Heart right ventricle (tissue), 16 donors: ENCODE data around the gene PKP1. TPM values are rescaled to one million over a fixed set of nuclear protein-coding genes. Genes with fewer than 3 reads are reported as not detected.

Experiments used
- ATAC-seq, 8 donors: fragments of 200-7000 bp; cut with Tn5 transposase; one replicate each; pipeline ENCODE4 v1.9.1; 2020; ENCODE audit warnings: mild to moderate bottlenecking in 8 of 8, moderate library complexity in 8 of 8, moderate number of reproducible peaks in 1 of 8
- DNase-seq, 2 donors: peaks; one replicate each; pipeline ENCODE4 v3.0.0-alpha.2; 2020
- H3K27ac ChIP-seq, 10 donors: fragments of 200-600 bp; sonication (generic) in 2 of 10; one replicate each; pipeline versions ENCODE4 v1.5.0 to v1.8.0; 2020 to 2022; ENCODE audit warnings: mild to moderate bottlenecking in 3 of 10
- H3K27me3 ChIP-seq, 7 donors: fragments of 200-600 bp; one replicate each; pipeline ENCODE4 v1.8.0; 2021 to 2022; ENCODE audit warnings: mild to moderate bottlenecking in 2 of 7
- H3K36me3 ChIP-seq, 9 donors: fragments of 200-600 bp; sonication (generic) in 1 of 9; one replicate each; pipeline versions ENCODE4 v1.5.0 to v1.8.0; 2020 to 2022; ENCODE audit warnings: mild to moderate bottlenecking in 2 of 9
- H3K4me1 ChIP-seq, 9 donors: fragments of 200-600 bp; sonication (generic) in 1 of 9; one replicate each; pipeline versions ENCODE4 v1.5.0 to v1.8.0; 2020 to 2022; ENCODE audit warnings: mild to moderate bottlenecking in 4 of 9
- H3K4me3 ChIP-seq, 10 donors: fragments of 200-600 bp; sonication (generic) in 2 of 10; one replicate each; pipeline versions ENCODE4 v1.5.0 to v1.8.0; 2020 to 2022; ENCODE audit warnings: mild to moderate bottlenecking in 7 of 10, moderate library complexity in 2 of 10
- H3K9me3 ChIP-seq, 11 donors: fragments of 200-600 bp in 10 of 11; sonication (generic) in 2 of 11; one replicate each; pipeline versions ENCODE4 v1.5.0 to v1.8.0; 2013 to 2022; ENCODE audit warnings: mild to moderate bottlenecking in 2 of 11, control low read depth in 1 of 11, moderate library complexity in 1 of 11
- CTCF ChIP-seq, 9 donors: fragments of 200-600 bp; sonication (generic) in 2 of 9; IDR thresholded peaks; one replicate each; pipeline versions ENCODE4 v1.5.0 to v1.8.0; 2021 to 2022; ENCODE audit warnings: antibody characterized with exemption in 9 of 9, mild to moderate bottlenecking in 5 of 9, moderate library complexity in 1 of 9
- WGBS, 2 donors: extraction: QIAGEN DNeasy Blood & Tissue Kit; methylation state at CpG; one replicate each; pipeline ENCODE4 v1.1.7; 2013; ENCODE audit warnings: inconsistent platforms in 1 of 2; 5-methylcytosine and 5-hydroxymethylcytosine counted together
- intact Hi-C, 10 donors: fragments of 100-400 bp; cut with DNase I; formaldehyde crosslinking; loops; one replicate each; pipeline versions ENCODE4 v1.11.1 to v1.14.2; 2022
- polyA plus RNA-seq, 2 donors: library from polyadenylated mRNA; stranded (reverse); fragments of 200-250 nt; gene quantifications; one replicate each; pipeline ENCODE4 v1.2.3, GENCODE V29; 2013
- total RNA-seq, 10 donors: library from RNA; stranded (reverse); fragmentation: NEBNext Ultra II Directional in 3 of 10; extraction: Animal tissue kit (Norgen Biotek cat#: 25700) in 3 of 10; gene quantifications; one replicate each; pipeline versions ENCODE4 v1.2.1 to v1.2.4, GENCODE V29; 2021 to 2023
- donor health status: Arrhythmogenic right ventricular cardiomyopathy.
- donor health status: ischemic (EF 13 %, LVEDD 7.1; RV severe dilation, severe dysfunction).
- donor health status: healthy with polysubstance abuse.
- donor health status: DM: no; HTN: yes; CAD: no.
- donor health status: DM: no; HTN: no; CAD: no.
- donor health status: ischemic (EF 25% LVEDD 6.9; RV normal size, moderate dysfunction).
- donor health status: ischemic (EF 25% LVEDD 5.7; RV mildly dilated, moderate dysfunction).
- donor health status: healthy.
- donor health status: DM: yes; HTN: yes; CAD: no.
- donor health status: Ischemic cardiomyopathy.
- donor health status: ischemic (EF 35%, LVEDD 5.7; RV mildly dilated, moderate dysfunction).
- donor health status: nonischemic (EF 11% LVEDD 7.7; RV severe dilation, severe dysfunction).
- donor health status: DM: yes; HTN: yes; CAD: no.
- donor health status: PGD.
- donor health status: ischemic (EF 29% LVEDD 5.4; RV normal size, mild dysfunction).
- donor health status: nonischemic (EF 23%, LVEDD 6.1; RV moderate dilation, normal function).

PKP1 gene
- total and polyA plus RNA-seq, 12 donors: 0.05 to 1.2 (median 0.33) TPM

DNA sequence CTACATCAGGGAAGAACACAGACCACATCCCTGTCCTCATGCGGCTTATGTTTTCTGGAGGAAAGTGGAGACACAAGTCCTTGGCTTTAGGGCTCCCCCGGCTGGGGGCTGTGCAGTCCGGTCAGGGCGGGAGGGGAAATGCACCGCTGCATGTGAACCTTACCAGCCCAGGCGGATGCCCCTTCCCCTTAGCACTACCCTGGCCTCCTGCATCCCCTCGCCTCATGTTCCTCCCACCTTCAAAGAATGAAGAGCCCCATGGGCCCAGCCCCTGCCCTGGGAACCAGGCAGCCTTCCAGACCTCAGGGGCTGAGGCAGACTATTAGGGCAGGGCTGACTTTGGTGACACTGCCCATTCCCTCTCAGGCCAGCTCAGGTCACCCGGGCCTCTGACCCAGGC, 48.7 kb downstream of the PKP1 start:
- TF ChIP-seq CTCF (IDR thresholded peaks at IDR 0.05): no peak
- H3K27me3 ChIP-seq: no peaks in the 10 kb centered on the region
- ATAC-seq (no peak), DNase-seq (no peak)
- peaks cover 0 to 21% (median 9%) of the 10 kb centered on the region in 9 donors for H3K4me1 ChIP-seq
- H3K27ac ChIP-seq: no peak overlapping the region
- no peaks in the 10 kb centered on the region for H3K36me3 ChIP-seq
- no peak overlapping the region for H3K4me3 ChIP-seq
- H3K9me3 ChIP-seq: no peaks in the 10 kb centered on the region
- intact Hi-C loops: no loop called here
- 93 to 94% methylated on average over 8 of the region's 8 CpGs for WGBS, 2 donors

DNA sequence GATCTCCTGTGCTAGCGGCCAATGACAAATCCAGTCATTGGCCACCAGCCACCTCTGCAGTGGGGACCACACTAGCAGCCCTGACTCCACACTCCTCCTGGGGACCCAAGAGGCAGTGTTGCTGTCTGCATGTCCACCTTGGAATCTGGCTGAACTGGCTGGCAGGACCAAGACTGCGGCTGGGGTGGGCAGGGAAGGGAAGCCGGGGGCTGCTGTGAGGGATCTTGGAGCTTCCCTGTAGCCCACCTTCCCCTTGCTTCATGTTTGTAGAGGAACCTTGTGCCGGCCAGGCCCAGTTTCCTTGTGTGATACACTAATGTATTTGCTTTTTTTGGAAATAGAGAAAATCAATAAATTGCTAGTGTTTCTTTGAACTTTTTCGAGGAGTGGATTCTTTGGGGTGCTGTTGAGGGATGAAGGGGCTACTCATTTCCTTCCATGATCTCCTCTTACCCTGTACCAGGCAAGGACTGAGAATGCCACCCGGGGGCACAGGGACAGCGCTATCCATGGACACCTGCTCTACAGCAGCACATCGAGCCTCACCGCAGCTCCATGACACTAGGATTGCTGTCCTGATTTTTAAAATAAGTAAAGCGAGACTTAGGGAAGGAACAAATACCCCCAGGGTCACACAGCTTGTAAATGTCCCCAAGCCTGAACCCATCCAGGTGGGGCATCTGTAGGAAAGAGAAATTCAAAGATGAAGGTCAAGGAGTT, 49.5 kb downstream of the PKP1 start:
- TF ChIP-seq CTCF (IDR thresholded peaks at IDR 0.05): no peak
- WGBS, 2 donors: 96 to 99% methylated on average over 10 of the region's 10 CpGs
- no peak overlapping the region for H3K27ac ChIP-seq
- no peaks in the 10 kb centered on the region for H3K36me3 ChIP-seq
- H3K4me1 ChIP-seq: peaks cover 0 to 21% (median 9%) of the 10 kb centered on the region in 9 donors
- H3K4me3 ChIP-seq: no peak overlapping the region
- intact Hi-C loops: no loop called here
- H3K27me3 ChIP-seq: no peaks in the 10 kb centered on the region
- ATAC-seq (no peak), DNase-seq (no peak)
- H3K9me3 ChIP-seq: no peaks in the 10 kb centered on the region

DNA sequence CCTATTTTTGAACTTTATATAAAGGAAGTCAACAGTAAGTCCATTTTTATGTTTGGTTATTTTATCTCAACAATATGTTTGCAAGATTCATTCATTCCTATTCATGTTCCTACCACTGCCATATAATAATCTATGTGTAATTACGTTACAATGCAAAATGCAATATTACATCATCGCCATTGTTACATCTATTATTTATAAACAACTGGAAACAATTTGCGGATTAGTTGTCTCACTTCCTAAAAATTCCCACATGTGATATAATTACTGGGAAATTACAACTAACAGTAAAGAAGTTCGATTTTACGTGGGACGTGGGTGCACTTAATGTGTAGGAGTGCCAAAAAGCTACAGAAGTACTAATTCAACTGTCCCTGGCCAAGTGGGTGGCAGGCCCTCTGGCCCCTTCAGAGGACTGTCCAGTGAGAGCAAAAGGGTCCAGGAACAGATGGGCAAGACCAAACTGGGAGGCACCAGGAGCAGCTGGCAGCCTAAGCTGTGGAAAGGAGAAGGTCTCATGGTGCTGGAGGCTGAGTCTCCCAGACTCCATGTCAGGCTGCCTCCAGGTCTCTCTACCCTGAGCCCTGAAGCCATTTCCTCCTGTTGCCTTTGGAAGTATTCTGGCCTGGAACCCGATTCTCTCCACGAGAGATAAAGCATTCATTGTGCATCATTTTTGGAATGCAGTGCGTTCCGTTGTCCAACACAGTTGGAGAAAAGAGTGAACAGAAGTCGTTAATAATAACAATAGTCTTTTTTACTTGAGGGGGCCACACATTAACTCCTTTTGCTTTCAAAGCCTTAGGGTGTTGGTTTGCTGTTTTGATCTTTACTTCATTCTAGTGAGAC, 51.2 kb downstream of the PKP1 start:
- ATAC-seq (no peak), DNase-seq (no peak)
- no peak overlapping the region for H3K4me3 ChIP-seq
- no peaks in the 10 kb centered on the region for H3K9me3 ChIP-seq
- peaks cover 0 to 14% (median 4%) of the 10 kb centered on the region in 9 donors for H3K4me1 ChIP-seq
- whole genome bisulfite sequencing, 2 donors: 60 to 72% methylated on average over 11 of the region's 11 CpGs
- intact Hi-C loops: no loop called here
- peak overlapping the region in 3 of 10 donors; percentile 10 to 44 (median 12) for H3K27ac ChIP-seq
- no peaks in the 10 kb centered on the region for H3K36me3 ChIP-seq
- no peak for TF ChIP-seq CTCF (IDR thresholded peaks at IDR 0.05)
- H3K27me3 ChIP-seq: no peaks in the 10 kb centered on the region

DNA sequence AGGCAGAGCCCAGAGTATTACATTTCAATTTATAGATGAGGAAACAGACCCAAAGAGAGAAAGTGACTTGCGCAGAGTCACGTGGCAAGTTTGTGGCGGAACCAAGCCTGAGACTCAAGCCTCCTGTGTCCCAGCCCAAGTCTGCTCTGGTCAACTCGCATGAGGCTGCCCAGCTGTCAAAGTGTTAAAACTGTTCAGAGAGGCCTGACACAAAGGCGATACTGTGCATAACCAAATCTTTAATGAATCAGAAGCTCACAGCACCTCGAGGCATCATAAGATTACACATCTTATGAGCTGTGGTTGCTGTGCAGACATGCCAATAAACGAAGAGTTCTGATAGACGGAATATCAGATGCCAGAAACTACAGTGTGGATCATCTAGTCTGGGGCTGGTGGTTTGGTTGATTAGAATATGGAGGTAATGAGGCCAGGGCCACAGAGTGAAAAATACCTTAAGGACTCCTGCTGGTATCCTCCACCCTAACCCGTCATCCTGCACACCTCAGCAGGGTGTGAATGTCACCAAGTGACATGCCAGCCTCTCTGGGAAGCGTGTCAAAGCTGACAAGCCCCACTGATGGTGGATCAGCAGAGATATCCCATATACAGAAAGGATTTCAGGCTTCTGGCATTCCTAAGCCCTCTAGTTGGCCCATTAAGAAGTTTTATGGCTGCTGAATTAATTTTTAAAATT, 52.0 kb downstream of the PKP1 start:
- WGBS, 2 donors: 84% methylated on average over 10 of the region's 10 CpGs
- Histone ChIP-seq H3K4me3 (no peak overlapping the region), H3K27ac (peak overlapping the region in 1 of 10 donors; percentile 12), H3K9me3 (no peaks in the 10 kb centered on the region), H3K27me3 (no peaks in the 10 kb centered on the region), H3K4me1 (peaks cover 0 to 9% (median 0%) of the 10 kb centered on the region in 9 donors), H3K36me3 (no peaks in the 10 kb centered on the region)
- intact Hi-C loops: no loop called here
- TF ChIP-seq CTCF (IDR thresholded peaks at IDR 0.05): no peak
- DNase-seq (no peak), ATAC-seq (no peak)
